GM12878 (cell line): Measurements from ENCODE around the gene NFKBIB. TPM values are rescaled to one million over a fixed set of nuclear protein-coding genes. Genes with fewer than 3 reads are reported as not detected.

Source experiments
- ATF2 ChIP-seq: IDR thresholded peaks from 2 replicates; pipeline ENCODE4 v1.6.1; 2012; ENCODE audit warnings: low read length, inconsistent platforms
- BMI1 ChIP-seq: fragments of 450-650 bp; IDR thresholded peaks from 2 replicates; pipeline ENCODE4 v1.6.1; 2016; ENCODE audit warnings: mild to moderate bottlenecking, moderate library complexity, borderline replicate concordance
- CBFB ChIP-seq: IDR thresholded peaks from 2 replicates; pipeline ENCODE4 v1.6.1; 2016; ENCODE audit warnings: antibody characterized with exemption, low read depth
- CBX3 ChIP-seq: fragments of 200-600 bp; sonication (generic); IDR thresholded peaks from 2 replicates; pipeline ENCODE4 v1.6.1; 2016; ENCODE audit warnings: low read depth, borderline replicate concordance
- HDAC6 ChIP-seq: fragments of 200-600 bp; sonication (generic); IDR thresholded peaks from one replicate; pipeline ENCODE4 v1.8.0; 2017; ENCODE audit warnings: antibody characterized with exemption; ENCODE audit not compliant: unreplicated experiment
- IKZF2 ChIP-seq, 2 experiments: fragments of 450-650 bp; IDR thresholded peaks; 2 replicates each; pipeline ENCODE4 v1.6.1; 2017; ENCODE audit warnings: mild to moderate bottlenecking in 2 of 2, moderate library complexity in 2 of 2
- LARP7 ChIP-seq: fragments of 450-650 bp; IDR thresholded peaks from 2 replicates; pipeline ENCODE4 v1.6.1; 2017; ENCODE audit warnings: mild to moderate bottlenecking
- MAX ChIP-seq: IDR thresholded peaks from 2 replicates; pipeline ENCODE4 v1.6.1; 2012; ENCODE audit warnings: low read depth, low read length, improper control_type of control experiment
- MEF2B ChIP-seq: fragments of 450-650 bp; IDR thresholded peaks from 2 replicates; pipeline ENCODE4 v1.6.1; 2018; ENCODE audit warnings: mild to moderate bottlenecking, moderate library complexity; ENCODE audit not compliant: partially characterized antibody, poor library complexity, severe bottlenecking
- MTA2 ChIP-seq: fragments of 450-650 bp; IDR thresholded peaks from 2 replicates; pipeline ENCODE4 v1.6.1; 2016; ENCODE audit warnings: low read depth, mild to moderate bottlenecking, moderate library complexity
- MTA3 ChIP-seq: IDR thresholded peaks from 2 replicates; pipeline ENCODE4 v1.6.1; 2012; ENCODE audit warnings: low read length, inconsistent platforms, borderline replicate concordance
- NFYA ChIP-seq: IDR thresholded peaks from 2 replicates; pipeline ENCODE4 v1.6.1; 2011; ENCODE audit warnings: low read depth, mild to moderate bottlenecking, low read length, improper control_type of control experiment, borderline replicate concordance
- NR2C2 ChIP-seq: IDR thresholded peaks from 2 replicates; pipeline ENCODE4 v1.6.1; 2011; ENCODE audit warnings: borderline replicate concordance, low read depth; ENCODE audit not compliant: control insufficient read depth, insufficient read length
- NR2F1 ChIP-seq: fragments of 450-650 bp; conservative IDR thresholded peaks from 2 replicates; pipeline ENCODE4 v1.6.1; 2017; ENCODE audit warnings: mild to moderate bottlenecking
- PBX3 ChIP-seq: IDR thresholded peaks from 2 replicates; pipeline ENCODE4 v1.6.1; 2011; ENCODE audit warnings: mild to moderate bottlenecking, low read depth, low read length, moderate library complexity; ENCODE audit not compliant: insufficient replicate concordance
- PRDM15 ChIP-seq: fragments of 450-650 bp; formaldehyde crosslinking; IDR thresholded peaks from 2 replicates; pipeline ENCODE4 v1.4.0; 2020; ENCODE audit warnings: mild to moderate bottlenecking, moderate library complexity
- SKIL ChIP-seq: fragments of 450-650 bp; IDR thresholded peaks from 2 replicates; pipeline ENCODE4 v1.6.1; 2017; ENCODE audit warnings: mild to moderate bottlenecking, low read depth, inconsistent platforms; ENCODE audit not compliant: poor library complexity, severe bottlenecking
- SUPT20H ChIP-seq: IDR thresholded peaks from 2 replicates; pipeline ENCODE4 v1.6.1; 2011; ENCODE audit warnings: low read depth, mild to moderate bottlenecking, low read length, moderate library complexity, borderline replicate concordance; ENCODE audit not compliant: control insufficient read depth
- SUZ12 ChIP-seq: fragments of 200-600 bp; sonication (generic); IDR thresholded peaks from one replicate; pipeline ENCODE4 v1.6.1; 2018; ENCODE audit warnings: antibody characterized with exemption, mild to moderate bottlenecking; ENCODE audit not compliant: unreplicated experiment
- WRNIP1 ChIP-seq: IDR thresholded peaks from 2 replicates; pipeline ENCODE4 v1.6.1; 2011; ENCODE audit warnings: low read depth, low read length, improper control_type of control experiment, borderline replicate concordance
- YBX1 ChIP-seq: fragments of 450-650 bp; IDR thresholded peaks from 2 replicates; pipeline ENCODE4 v1.6.1; 2016; ENCODE audit warnings: antibody characterized with exemption
- polyA plus RNA-seq, 11 experiments: library from polyadenylated mRNA; depleted of rRNA in 4 of 11; unstranded in 6 of 11; stranded (reverse) in 5 of 11; fragments of >200 nt; fragmentation: Nextera tagmentation in 4 of 11; fragmentation: Illumina TruSeq in 1 of 11; extraction: Ambion mirVana in 4 of 11; extraction: Trizol in 1 of 11; gene quantifications; 1 replicate in 1 of 11; 2 replicates in 10 of 11; pipeline versions ENCODE4 v1.2.1 to v1.2.3, GENCODE V29; 2011 to 2016; ENCODE audit warnings: inconsistent platforms in 2 of 11, missing spikeins in 2 of 11, low read depth in 1 of 11
- total RNA-seq, 4 experiments: library from RNA; depleted of rRNA in 3 of 4; stranded (reverse); fragments of >200 nt in 3 of 4; fragmentation: Illumina TruSeq in 1 of 4; extraction: Trizol in 1 of 4; gene quantifications; 2 replicates each; pipeline versions ENCODE4 v1.2.1 to v1.2.3, GENCODE V29; 2013 to 2021

The NFKBIB gene
- total and polyA plus RNA-seq, 10 of the 15 experiments (the other 5 are each of a cell fraction or from before 2014, with no cell fraction given), result 1.2 to 60.9 (median 31.0) TPM

- TF ChIP-seq HDAC6, result no peak
- TF ChIP-seq ATF2, result no peak
- TF ChIP-seq WRNIP1, result peak; percentile 100
- TF ChIP-seq MEF2B, result no peak
- no peak for TF ChIP-seq NR2C2
- TF ChIP-seq PRDM15 (CRISPR knock-in tag), result no peak
- no peak for TF ChIP-seq SUPT20H
- no peak for TF ChIP-seq SUZ12
- TF ChIP-seq MTA2, result peak; percentile 62; the same call in 1 of the 2 replicates
- 0 out of 2 replicates have a peak, but pooled peaks have one; percentile 8 for TF ChIP-seq CBFB
- peak; percentile 51; the same call in 1 of the 2 replicates for TF ChIP-seq LARP7
- TF ChIP-seq MTA3, result no peak
- TF ChIP-seq YBX1, result no peak
- no peak for TF ChIP-seq NR2F1
- no peak for TF ChIP-seq NFYA
- TF ChIP-seq CBX3, result no peak
- no peak for TF ChIP-seq PBX3
- peak; percentile 67; the same call in 1 of the 2 replicates for TF ChIP-seq MAX
- peak; percentile 41; the same call in 1 of the 2 replicates for TF ChIP-seq BMI1
- TF ChIP-seq SKIL, result peak; percentile 73
- TF ChIP-seq IKZF2 (IDR thresholded peaks at IDR 0.05), result peak in 1 of 2 experiments; percentile 79
Observed at GRCh38 chr19:38929929-38930775, 30.4 kb downstream of the NFKBIB start, which contains the start of gene SARS2 (continued).
